Measurements from ENCODE around the gene CHCHD6. TPM values are rescaled to one million over a fixed set of nuclear protein-coding genes. Genes with fewer than 3 reads are reported as not detected.

The CHCHD6 gene
- total and polyA plus RNA-seq, 5 donors from 2014 or later, result 5.6 to 10.5 (median 8.1) TPM

- no peak overlapping the region for H3K27ac ChIP-seq (ENCODE audit: insufficient read depth, low read length, poor library complexity, severe bottlenecking)
- H3K4me3 Mint-ChIP-seq, result no peak overlapping the region
- peaks cover 3% of the 10 kb centered on the region for H3K27me3 ChIP-seq (ENCODE audit: control insufficient read depth, insufficient read depth, low read length)
- H3K4me1 ChIP-seq (ENCODE audit: control insufficient read depth, insufficient read depth, low read length, poor library complexity, severe bottlenecking), result peaks cover under 1% of the 10 kb centered on the region
- H3K36me3 Mint-ChIP-seq, result no peaks in the 10 kb centered on the region
- ATAC-seq (ENCODE audit: low read depth in 2 of 2) (no peak), DNase-seq (no peak)
- no peak overlapping the region for H3K4me3 ChIP-seq (ENCODE audit: low read depth, low read length)
- H3K27ac Mint-ChIP-seq, result no peak overlapping the region
- H3K36me3 ChIP-seq (ENCODE audit: control insufficient read depth, insufficient read depth, low read length), result no peaks in the 10 kb centered on the region
- no peaks in the 10 kb centered on the region for H3K9me3 Mint-ChIP-seq
- no peaks in the 10 kb centered on the region for H3K9me3 ChIP-seq (ENCODE audit: control insufficient read depth in 2 of 2, low read length in 2 of 2)
- H3K4me1 Mint-ChIP-seq, result peaks cover 0 to under 1% (median 0%) of the 10 kb centered on the region in 4 donors
- H3K27me3 Mint-ChIP-seq, result peaks cover 9% of the 10 kb centered on the region
These were observed 43.8 kb upstream of the CHCHD6 start for GRCh38 chr3:126659915-126660886.

- Histone ChIP-seq H3K27ac (ENCODE audit: insufficient read depth, low read length, poor library complexity, severe bottlenecking) (no peak overlapping the region), H3K36me3 (ENCODE audit: control insufficient read depth, insufficient read depth, low read length) (no peaks in the 10 kb centered on the region), H3K9me3 (ENCODE audit: control insufficient read depth in 2 of 2, low read length in 2 of 2) (no peaks in the 10 kb centered on the region), H3K4me1 (ENCODE audit: control insufficient read depth, insufficient read depth, low read length, poor library complexity, severe bottlenecking) (no peaks in the 10 kb centered on the region), H3K27me3 (ENCODE audit: control insufficient read depth, insufficient read depth, low read length) (no peaks in the 10 kb centered on the region), H3K4me3 (ENCODE audit: low read depth, low read length) (no peak overlapping the region)
- no peak overlapping the region for H3K27ac Mint-ChIP-seq
- ATAC-seq (ENCODE audit: low read depth in 2 of 2), result no peak
- H3K4me3 Mint-ChIP-seq, result no peak overlapping the region
- H3K4me1 Mint-ChIP-seq, result no peaks in the 10 kb centered on the region
- DNase-seq, result no peak
- H3K27me3 Mint-ChIP-seq, result peaks cover 4% of the 10 kb centered on the region
- H3K36me3 Mint-ChIP-seq, result no peaks in the 10 kb centered on the region
- H3K9me3 Mint-ChIP-seq, result no peaks in the 10 kb centered on the region
These were observed 42.3 kb upstream of the CHCHD6 start for GRCh38 chr3:126661532-126662364.

- ATAC-seq (ENCODE audit: low read depth in 2 of 2), result no peak
- Histone ChIP-seq H3K4me3 (ENCODE audit: low read depth, low read length) (no peak overlapping the region), H3K9me3 (ENCODE audit: control insufficient read depth in 2 of 2, low read length in 2 of 2) (no peaks in the 10 kb centered on the region), H3K4me1 (ENCODE audit: control insufficient read depth, insufficient read depth, low read length, poor library complexity, severe bottlenecking) (no peaks in the 10 kb centered on the region), H3K36me3 (ENCODE audit: control insufficient read depth, insufficient read depth, low read length) (no peaks in the 10 kb centered on the region), H3K27me3 (ENCODE audit: control insufficient read depth, insufficient read depth, low read length) (no peaks in the 10 kb centered on the region), H3K27ac (ENCODE audit: insufficient read depth, low read length, poor library complexity, severe bottlenecking) (no peak overlapping the region)
- H3K36me3 Mint-ChIP-seq, result no peaks in the 10 kb centered on the region
- H3K4me3 Mint-ChIP-seq, result no peak overlapping the region
- no peaks in the 10 kb centered on the region for H3K27me3 Mint-ChIP-seq
- no peaks in the 10 kb centered on the region for H3K4me1 Mint-ChIP-seq
- no peak overlapping the region for H3K27ac Mint-ChIP-seq
- no peak for DNase-seq
- no peaks in the 10 kb centered on the region for H3K9me3 Mint-ChIP-seq
These were observed 40.8 kb upstream of the CHCHD6 start for GRCh38 chr3:126663257-126663656.

DNA sequence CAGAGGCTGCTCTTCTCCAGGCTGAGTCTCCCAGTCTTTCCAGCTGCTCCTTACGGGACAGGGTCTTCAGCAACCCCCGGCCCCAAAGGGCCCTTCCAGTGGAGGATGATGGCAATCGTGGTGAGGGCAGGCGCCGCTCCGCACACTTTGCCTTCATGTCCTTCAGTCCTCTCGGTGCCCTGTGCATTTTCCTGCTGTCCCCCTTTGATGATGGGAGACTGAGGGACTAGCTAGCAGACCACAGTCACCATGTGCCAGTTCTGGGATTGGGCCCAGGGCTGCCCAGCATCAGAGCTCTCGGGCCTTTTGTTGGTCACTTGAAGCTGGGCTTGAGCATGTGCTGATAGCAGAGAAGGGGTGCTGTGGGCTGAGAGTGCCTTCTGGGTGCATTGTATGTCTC is 40.3 kb upstream of the CHCHD6 start:
- no peak overlapping the region for H3K4me3 ChIP-seq (ENCODE audit: low read depth, low read length)
- Mint-ChIP-seq H3K36me3 (no peaks in the 10 kb centered on the region), H3K4me3 (no peak overlapping the region), H3K4me1 (no peaks in the 10 kb centered on the region), H3K27ac (no peak overlapping the region), H3K27me3 (no peaks in the 10 kb centered on the region), H3K9me3 (no peaks in the 10 kb centered on the region)
- H3K27ac ChIP-seq (ENCODE audit: insufficient read depth, low read length, poor library complexity, severe bottlenecking), result no peak overlapping the region
- no peaks in the 10 kb centered on the region for H3K4me1 ChIP-seq (ENCODE audit: control insufficient read depth, insufficient read depth, low read length, poor library complexity, severe bottlenecking)
- no peaks in the 10 kb centered on the region for H3K27me3 ChIP-seq (ENCODE audit: control insufficient read depth, insufficient read depth, low read length)
- no peaks in the 10 kb centered on the region for H3K9me3 ChIP-seq (ENCODE audit: control insufficient read depth in 2 of 2, low read length in 2 of 2)
- ATAC-seq (ENCODE audit: low read depth in 2 of 2) (no peak), DNase-seq (no peak)
- H3K36me3 ChIP-seq (ENCODE audit: control insufficient read depth, insufficient read depth, low read length), result no peaks in the 10 kb centered on the region

DNA sequence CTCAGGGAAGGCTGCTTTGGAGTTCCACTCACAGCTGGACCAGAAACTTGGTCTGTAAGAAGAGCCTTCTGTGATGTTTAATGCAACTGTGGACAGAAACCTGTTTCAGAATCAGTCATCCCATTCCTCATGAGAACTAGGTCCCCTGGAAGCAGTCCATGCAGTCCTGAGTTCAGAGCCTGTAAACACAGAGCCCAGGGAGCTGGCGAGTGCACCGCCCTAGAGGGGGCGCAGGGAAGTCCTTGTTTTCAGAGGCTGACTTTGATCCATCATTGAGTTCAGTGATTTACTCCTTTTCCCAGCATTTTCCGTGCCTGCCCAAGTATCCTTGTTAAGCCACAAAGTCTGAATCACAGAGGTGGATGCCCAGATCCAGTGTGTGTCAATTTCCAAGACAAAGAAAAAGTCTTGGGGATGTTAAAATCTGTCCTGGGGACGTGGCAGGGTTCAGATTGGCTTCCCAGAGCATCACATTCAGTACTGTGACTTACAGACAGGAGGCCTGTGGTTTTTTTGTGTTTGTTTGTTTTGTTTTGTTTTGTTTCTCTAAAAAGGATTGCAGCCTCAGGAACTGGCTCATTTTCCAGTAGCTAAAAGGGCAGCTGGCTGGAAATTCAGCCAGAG is 39.3 kb upstream of the CHCHD6 start:
- Mint-ChIP-seq H3K9me3 (no peaks in the 10 kb centered on the region), H3K4me1 (no peaks in the 10 kb centered on the region), H3K27me3 (no peaks in the 10 kb centered on the region), H3K36me3 (no peaks in the 10 kb centered on the region), H3K27ac (no peak overlapping the region), H3K4me3 (no peak overlapping the region)
- H3K27ac ChIP-seq (ENCODE audit: insufficient read depth, low read length, poor library complexity, severe bottlenecking), result no peak overlapping the region
- H3K4me1 ChIP-seq (ENCODE audit: control insufficient read depth, insufficient read depth, low read length, poor library complexity, severe bottlenecking), result no peaks in the 10 kb centered on the region
- H3K9me3 ChIP-seq (ENCODE audit: control insufficient read depth in 2 of 2, low read length in 2 of 2), result no peaks in the 10 kb centered on the region
- H3K27me3 ChIP-seq (ENCODE audit: control insufficient read depth, insufficient read depth, low read length), result no peaks in the 10 kb centered on the region
- H3K36me3 ChIP-seq (ENCODE audit: control insufficient read depth, insufficient read depth, low read length), result no peaks in the 10 kb centered on the region
- ATAC-seq (ENCODE audit: low read depth in 2 of 2) (no peak), DNase-seq (no peak)
- H3K4me3 ChIP-seq (ENCODE audit: low read depth, low read length), result no peak overlapping the region

GRCh38 chr3:126665221-126665936 is 38.7 kb upstream of the CHCHD6 start:
- Mint-ChIP-seq H3K4me1 (no peaks in the 10 kb centered on the region), H3K36me3 (no peaks in the 10 kb centered on the region), H3K4me3 (no peak overlapping the region), H3K9me3 (no peaks in the 10 kb centered on the region), H3K27me3 (no peaks in the 10 kb centered on the region), H3K27ac (no peak overlapping the region)
- H3K9me3 ChIP-seq (ENCODE audit: control insufficient read depth in 2 of 2, low read length in 2 of 2), result no peaks in the 10 kb centered on the region
- H3K27me3 ChIP-seq (ENCODE audit: control insufficient read depth, insufficient read depth, low read length), result no peaks in the 10 kb centered on the region
- ATAC-seq (ENCODE audit: low read depth in 2 of 2) (no peak), DNase-seq (no peak)
- H3K27ac ChIP-seq (ENCODE audit: insufficient read depth, low read length, poor library complexity, severe bottlenecking), result no peak overlapping the region
- no peaks in the 10 kb centered on the region for H3K4me1 ChIP-seq (ENCODE audit: control insufficient read depth, insufficient read depth, low read length, poor library complexity, severe bottlenecking)
- no peaks in the 10 kb centered on the region for H3K36me3 ChIP-seq (ENCODE audit: control insufficient read depth, insufficient read depth, low read length)
- H3K4me3 ChIP-seq (ENCODE audit: low read depth, low read length), result no peak overlapping the region

GRCh38 chr3:126665959-126666657 is 37.9 kb upstream of the CHCHD6 start:
- H3K27me3 Mint-ChIP-seq, result no peaks in the 10 kb centered on the region
- H3K36me3 ChIP-seq (ENCODE audit: control insufficient read depth, insufficient read depth, low read length), result no peaks in the 10 kb centered on the region
- ATAC-seq (ENCODE audit: low read depth in 2 of 2), result no peak
- H3K36me3 Mint-ChIP-seq, result no peaks in the 10 kb centered on the region
- H3K27me3 ChIP-seq (ENCODE audit: control insufficient read depth, insufficient read depth, low read length), result no peaks in the 10 kb centered on the region
- H3K4me1 ChIP-seq (ENCODE audit: control insufficient read depth, insufficient read depth, low read length, poor library complexity, severe bottlenecking), result no peaks in the 10 kb centered on the region
- H3K4me3 ChIP-seq (ENCODE audit: low read depth, low read length), result no peak overlapping the region
- H3K27ac ChIP-seq (ENCODE audit: insufficient read depth, low read length, poor library complexity, severe bottlenecking), result no peak overlapping the region
- H3K27ac Mint-ChIP-seq, result no peak overlapping the region
- H3K4me1 Mint-ChIP-seq, result no peaks in the 10 kb centered on the region
- H3K4me3 Mint-ChIP-seq, result no peak overlapping the region
- peaks cover 0 to 1% of the 10 kb centered on the region in 2 experiments for H3K9me3 ChIP-seq (ENCODE audit: control insufficient read depth in 2 of 2, low read length in 2 of 2)
- H3K9me3 Mint-ChIP-seq, result peaks cover 0 to 4% (median 0%) of the 10 kb centered on the region in 7 donors
- DNase-seq, result no peak

Data from CD4-positive, CD25-positive, alpha-beta regulatory T cell (primary cell).